PC-3 (cell line): ENCODE results near the gene PLEKHG4. TPM values are rescaled to one million over a fixed set of nuclear protein-coding genes. Genes with fewer than 3 reads are reported as not detected.

ENCODE experiments used
- ATAC-seq: fragments of 200-7000 bp; cut with Tn5 transposase; 2 replicates; pipeline ENCODE4 v1.9.1; 2020; ENCODE audit warnings: mild to moderate bottlenecking, moderate library complexity
- BruUV-seq: library from RNA; stranded (reverse); fragments of 400-500 nt; replicated peaks from 2 replicates; lab custom pipeline; 2021; lab: Mats Ljungman, UMichigan
- CTCF ChIA-PET: fragments of 300-600 bp; sonication (Branson Sonifier 250); formaldehyde crosslinking; loops from one replicate; lab custom pipeline; 2022; ENCODE audit warnings: antibody characterized with exemption; lab: Charles Lee
- POLR2A ChIA-PET: fragments of 300-600 bp; sonication (Branson Sonifier 250); formaldehyde crosslinking; loops from one replicate; lab custom pipeline; 2022; ENCODE audit warnings: antibody characterized with exemption; ENCODE audit not compliant: unreplicated experiment; lab: Charles Lee
- DNase-seq: peaks from one replicate; pipeline ENCODE4 v3.0.0-alpha.2; 2015
- H2AFZ ChIP-seq: fragments of 300-600 bp; sonication (generic); 2 replicates; pipeline ENCODE4 v1.6.0; 2016; ENCODE audit warnings: antibody characterized with exemption, low read length
- H3F3A ChIP-seq: fragments of 300-600 bp; sonication (generic); one replicate; pipeline ENCODE4 v1.6.0; 2017; ENCODE audit warnings: antibody characterized with exemption, low read length, control low read depth, mild to moderate bottlenecking; ENCODE audit not compliant: unreplicated experiment
- H3K27ac ChIP-seq: fragments of 300-600 bp; sonication (generic); 2 replicates; pipeline ENCODE4 v1.5.1; 2016; ENCODE audit warnings: mild to moderate bottlenecking, low read length
- H3K27me3 ChIP-seq: fragments of 300-600 bp; sonication (generic); 2 replicates; pipeline ENCODE4 v1.6.1; 2016; ENCODE audit warnings: low read length, mixed read lengths
- H3K36me3 ChIP-seq: fragments of 300-600 bp; sonication (generic); 2 replicates; pipeline ENCODE4 v1.6.1; 2016; ENCODE audit warnings: low read depth, mixed run types, low read length, mixed read lengths
- H3K4me1 ChIP-seq: fragments of 300-600 bp; sonication (generic); 2 replicates; pipeline ENCODE4 v1.5.1; 2016; ENCODE audit warnings: low read length; ENCODE audit not compliant: insufficient read depth
- H3K4me2 ChIP-seq: fragments of 300-600 bp; sonication (generic); 2 replicates; pipeline ENCODE4 v1.6.0; 2016; ENCODE audit warnings: low read length
- H3K4me3 ChIP-seq: fragments of 300-600 bp; sonication (generic); 2 replicates; pipeline ENCODE4 v1.5.1; 2016; ENCODE audit warnings: mild to moderate bottlenecking, low read length, mixed read lengths
- H3K79me2 ChIP-seq: fragments of 300-600 bp; sonication (generic); 2 replicates; pipeline ENCODE4 v1.6.1; 2017; ENCODE audit warnings: low read length, mixed read lengths
- H3K9ac ChIP-seq: fragments of 300-600 bp; sonication (generic); 2 replicates; pipeline ENCODE4 v1.6.0; 2016; ENCODE audit warnings: mild to moderate bottlenecking, low read length
- H3K9me2 ChIP-seq: fragments of 300-600 bp; sonication (generic); replicated peaks from 2 replicates; pipeline ENCODE4 v1.6.1; 2016; ENCODE audit warnings: mixed run types, low read length, mixed read lengths
- H3K9me3 ChIP-seq: fragments of 300-600 bp; sonication (generic); 2 replicates; pipeline ENCODE4 v1.6.1; 2016; ENCODE audit warnings: low read length, mixed read lengths
- H4K20me1 ChIP-seq: fragments of 300-600 bp; sonication (generic); 2 replicates; pipeline ENCODE4 v1.6.1; 2016; ENCODE audit warnings: low read length, mixed read lengths
- EZH2 ChIP-seq: fragments of 300-600 bp; sonication (generic); IDR thresholded peaks from one replicate; pipeline ENCODE4 v1.6.1; 2017; ENCODE audit warnings: antibody characterized with exemption, mild to moderate bottlenecking, low read length; ENCODE audit not compliant: unreplicated experiment
- EZH2phosphoT487 ChIP-seq: fragments of 300-600 bp; sonication (generic); IDR thresholded peaks from 2 replicates; pipeline ENCODE4 v1.6.1; 2018; ENCODE audit warnings: mild to moderate bottlenecking, antibody characterized with exemption, low read length, borderline replicate concordance
- intact Hi-C: fragments of 100-400 bp; cut with micrococcal nuclease; formaldehyde crosslinking; loops from 2 replicates; pipeline ENCODE4 v1.9.0; 2023
- total RNA-seq: library from RNA; depleted of rRNA; stranded (reverse); fragments of >200 nt; gene quantifications from 2 replicates; pipeline ENCODE4 v1.2.3, GENCODE V29; 2014
- TF ChIP-seq, protein P1 (sequence below): fragments of 300-600 bp; sonication (generic); conservative IDR thresholded peaks from 2 replicates; pipeline ENCODE4 v1.5.1; 2017; ENCODE audit warnings: antibody characterized with exemption, low read depth, mild to moderate bottlenecking, low read length

The PLEKHG4 gene
- total RNA-seq, 1 experiment from 2014 or later, result 8.9 TPM

DNA sequence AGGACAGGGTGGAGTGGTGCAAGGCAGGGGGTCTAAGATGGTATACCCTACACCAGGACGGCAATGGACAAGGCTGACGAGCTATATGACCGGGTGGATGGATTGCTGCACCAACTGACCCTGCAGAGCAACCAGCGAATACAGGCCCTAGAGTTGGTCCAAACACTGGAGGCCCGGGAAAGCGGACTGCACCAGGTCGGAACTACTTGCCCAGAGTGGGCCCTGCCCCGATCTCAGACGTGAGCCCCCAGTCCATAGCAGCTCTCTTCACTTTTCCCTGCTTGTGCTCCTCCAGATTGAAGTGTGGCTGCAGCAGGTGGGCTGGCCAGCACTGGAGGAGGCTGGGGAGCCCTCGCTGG, 3.1 kb downstream of the PLEKHG4 start:
- ATAC-seq, result no peak
- Histone ChIP-seq H3K79me2 (peaks cover 6% of the 10 kb centered on the region; the same call in 1 of the 2 replicates), H3K9me3 (no peaks in the 10 kb centered on the region), H3K4me2 (no peak overlapping the region), H3K4me3 (no peak overlapping the region), H3K36me3 (no peaks in the 10 kb centered on the region), H3K9me2 (no peaks in the 10 kb centered on the region), H2AFZ (no peak overlapping the region), H3K27ac (no peak overlapping the region), H3F3A (no peaks in the 10 kb centered on the region), H3K27me3 (no peaks in the 10 kb centered on the region), H3K4me1 (peaks cover 15% of the 10 kb centered on the region), H4K20me1 (no peaks in the 10 kb centered on the region), H3K9ac (no peak overlapping the region)
- no peak for DNase-seq
- TF ChIP-seq EZH2phosphoT487 (no peak), EZH2 (no peak)
- TF ChIP-seq, protein P1, sequence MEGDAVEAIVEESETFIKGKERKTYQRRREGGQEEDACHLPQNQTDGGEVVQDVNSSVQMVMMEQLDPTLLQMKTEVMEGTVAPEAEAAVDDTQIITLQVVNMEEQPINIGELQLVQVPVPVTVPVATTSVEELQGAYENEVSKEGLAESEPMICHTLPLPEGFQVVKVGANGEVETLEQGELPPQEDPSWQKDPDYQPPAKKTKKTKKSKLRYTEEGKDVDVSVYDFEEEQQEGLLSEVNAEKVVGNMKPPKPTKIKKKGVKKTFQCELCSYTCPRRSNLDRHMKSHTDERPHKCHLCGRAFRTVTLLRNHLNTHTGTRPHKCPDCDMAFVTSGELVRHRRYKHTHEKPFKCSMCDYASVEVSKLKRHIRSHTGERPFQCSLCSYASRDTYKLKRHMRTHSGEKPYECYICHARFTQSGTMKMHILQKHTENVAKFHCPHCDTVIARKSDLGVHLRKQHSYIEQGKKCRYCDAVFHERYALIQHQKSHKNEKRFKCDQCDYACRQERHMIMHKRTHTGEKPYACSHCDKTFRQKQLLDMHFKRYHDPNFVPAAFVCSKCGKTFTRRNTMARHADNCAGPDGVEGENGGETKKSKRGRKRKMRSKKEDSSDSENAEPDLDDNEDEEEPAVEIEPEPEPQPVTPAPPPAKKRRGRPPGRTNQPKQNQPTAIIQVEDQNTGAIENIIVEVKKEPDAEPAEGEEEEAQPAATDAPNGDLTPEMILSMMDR, result no peak
- POLR2A ChIA-PET, result no interaction called here
- CTCF ChIA-PET, result interaction anchor here (0.6 kb wide), 1 partner anchor 36 kb away, joined by 8 read pairs; no protein-coding TSS in a partner anchor
- BruUV-seq, result no TSS peak
- intact Hi-C loops, result no loop called here

DNA sequence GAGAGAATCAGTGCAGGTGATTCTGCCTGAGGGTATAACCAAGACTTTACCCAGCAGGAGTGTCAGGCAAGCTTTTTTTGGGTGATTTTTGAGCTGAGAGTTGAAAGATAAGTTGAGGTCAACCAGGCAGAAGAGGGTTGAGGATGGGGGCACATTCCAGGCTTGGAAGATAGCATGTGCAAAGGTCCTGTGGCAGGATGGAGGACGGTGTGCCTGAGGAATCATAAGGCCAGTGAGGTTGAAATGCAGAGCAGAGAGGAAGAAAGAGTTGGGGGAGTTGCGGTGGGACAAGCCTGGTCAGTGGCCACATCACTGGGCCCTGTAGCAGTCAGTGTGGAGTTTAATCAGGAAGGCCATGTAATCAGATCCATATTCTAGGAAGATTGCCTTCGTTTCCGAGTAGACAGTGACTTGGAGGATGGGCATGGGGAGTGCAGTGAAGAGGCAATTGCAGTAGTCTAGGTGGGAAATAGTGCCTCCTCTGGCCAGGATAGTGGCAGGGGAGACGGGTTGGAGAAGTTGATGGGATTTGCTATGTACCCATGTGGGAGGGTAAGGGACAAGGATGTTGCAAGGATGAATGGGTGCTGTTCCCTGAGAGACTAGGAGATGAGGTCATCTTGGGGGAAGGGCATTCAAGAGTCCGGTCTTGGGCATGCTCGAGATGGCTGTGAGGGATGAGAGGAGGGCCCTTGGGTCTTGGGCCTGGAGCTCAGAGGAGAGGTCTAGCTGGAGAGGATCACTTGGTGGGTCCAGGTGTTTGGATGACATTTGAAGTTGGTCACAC, 3.9 kb downstream of the PLEKHG4 start:
- no peaks in the 10 kb centered on the region for H4K20me1 ChIP-seq
- no peaks in the 10 kb centered on the region for H3K27me3 ChIP-seq
- intact Hi-C loops, result no loop called here
- peaks cover 6% of the 10 kb centered on the region; the same call in 1 of the 2 replicates for H3K79me2 ChIP-seq
- H3K4me3 ChIP-seq, result no peak overlapping the region
- peaks cover 7% of the 10 kb centered on the region for H3K4me1 ChIP-seq
- no TSS peak for BruUV-seq
- ATAC-seq, result no peak
- H3K27ac ChIP-seq, result no peak overlapping the region
- no peaks in the 10 kb centered on the region for H3K9me3 ChIP-seq
- H3F3A ChIP-seq, result no peaks in the 10 kb centered on the region
- no peak overlapping the region for H3K9ac ChIP-seq
- TF ChIP-seq EZH2phosphoT487, result no peak
- TF ChIP-seq EZH2, result no peak
- TF ChIP-seq, protein P1, result no peak; the same call in 1 of the 2 replicates
- ChIA-PET POLR2A (no interaction called here), CTCF (no interaction called here)
- DNase-seq, result peak; percentile 10
- H3K9me2 ChIP-seq, result no peaks in the 10 kb centered on the region
- no peaks in the 10 kb centered on the region for H3K36me3 ChIP-seq
- no peak overlapping the region for H2AFZ ChIP-seq
- no peak overlapping the region for H3K4me2 ChIP-seq
